ENCODE data around the gene STON2.

DNA sequence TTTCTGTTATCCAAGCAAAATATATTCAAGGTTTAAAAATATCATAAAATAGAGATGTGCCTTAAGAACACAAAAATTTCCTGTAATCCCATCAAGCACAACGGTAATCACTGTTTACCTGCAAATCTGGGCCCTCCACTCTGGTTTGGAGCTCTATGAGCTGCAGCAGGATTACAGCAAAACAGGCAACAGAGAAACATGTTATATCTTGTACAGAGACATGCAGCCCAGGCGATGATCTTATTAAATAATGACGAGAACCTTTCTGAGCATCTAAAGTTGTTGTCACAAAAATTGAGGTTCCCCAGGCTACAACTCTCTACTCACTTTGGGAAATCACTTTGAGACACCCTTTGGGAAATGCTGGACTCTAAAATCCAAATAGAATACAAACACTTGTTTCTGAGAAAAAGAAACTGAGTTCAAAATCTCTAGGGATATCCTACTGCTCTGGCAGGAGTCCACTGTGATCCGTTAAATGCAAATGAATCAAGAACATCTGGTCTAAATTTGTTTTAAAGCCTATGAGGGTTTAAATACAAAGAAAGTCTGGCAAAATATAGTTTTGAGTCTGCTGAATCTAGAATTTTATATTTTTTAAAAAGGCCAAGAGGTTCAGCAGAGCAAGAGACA is 36.3 kb downstream of the STON2 start:
- TF ChIP-seq JUN (IDR thresholded peaks at IDR 0.05) (no peak), CBX8 (IDR thresholded peaks at IDR 0.05) (no peak), ZSCAN20 (CRISPR knock-in tag; IDR thresholded peaks at IDR 0.05) (no peak)
- TF ChIP-seq, protein P1, sequence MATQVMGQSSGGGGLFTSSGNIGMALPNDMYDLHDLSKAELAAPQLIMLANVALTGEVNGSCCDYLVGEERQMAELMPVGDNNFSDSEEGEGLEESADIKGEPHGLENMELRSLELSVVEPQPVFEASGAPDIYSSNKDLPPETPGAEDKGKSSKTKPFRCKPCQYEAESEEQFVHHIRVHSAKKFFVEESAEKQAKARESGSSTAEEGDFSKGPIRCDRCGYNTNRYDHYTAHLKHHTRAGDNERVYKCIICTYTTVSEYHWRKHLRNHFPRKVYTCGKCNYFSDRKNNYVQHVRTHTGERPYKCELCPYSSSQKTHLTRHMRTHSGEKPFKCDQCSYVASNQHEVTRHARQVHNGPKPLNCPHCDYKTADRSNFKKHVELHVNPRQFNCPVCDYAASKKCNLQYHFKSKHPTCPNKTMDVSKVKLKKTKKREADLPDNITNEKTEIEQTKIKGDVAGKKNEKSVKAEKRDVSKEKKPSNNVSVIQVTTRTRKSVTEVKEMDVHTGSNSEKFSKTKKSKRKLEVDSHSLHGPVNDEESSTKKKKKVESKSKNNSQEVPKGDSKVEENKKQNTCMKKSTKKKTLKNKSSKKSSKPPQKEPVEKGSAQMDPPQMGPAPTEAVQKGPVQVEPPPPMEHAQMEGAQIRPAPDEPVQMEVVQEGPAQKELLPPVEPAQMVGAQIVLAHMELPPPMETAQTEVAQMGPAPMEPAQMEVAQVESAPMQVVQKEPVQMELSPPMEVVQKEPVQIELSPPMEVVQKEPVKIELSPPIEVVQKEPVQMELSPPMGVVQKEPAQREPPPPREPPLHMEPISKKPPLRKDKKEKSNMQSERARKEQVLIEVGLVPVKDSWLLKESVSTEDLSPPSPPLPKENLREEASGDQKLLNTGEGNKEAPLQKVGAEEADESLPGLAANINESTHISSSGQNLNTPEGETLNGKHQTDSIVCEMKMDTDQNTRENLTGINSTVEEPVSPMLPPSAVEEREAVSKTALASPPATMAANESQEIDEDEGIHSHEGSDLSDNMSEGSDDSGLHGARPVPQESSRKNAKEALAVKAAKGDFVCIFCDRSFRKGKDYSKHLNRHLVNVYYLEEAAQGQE (IDR thresholded peaks at IDR 0.05): no peak
- TF ChIP-seq, protein P2, sequence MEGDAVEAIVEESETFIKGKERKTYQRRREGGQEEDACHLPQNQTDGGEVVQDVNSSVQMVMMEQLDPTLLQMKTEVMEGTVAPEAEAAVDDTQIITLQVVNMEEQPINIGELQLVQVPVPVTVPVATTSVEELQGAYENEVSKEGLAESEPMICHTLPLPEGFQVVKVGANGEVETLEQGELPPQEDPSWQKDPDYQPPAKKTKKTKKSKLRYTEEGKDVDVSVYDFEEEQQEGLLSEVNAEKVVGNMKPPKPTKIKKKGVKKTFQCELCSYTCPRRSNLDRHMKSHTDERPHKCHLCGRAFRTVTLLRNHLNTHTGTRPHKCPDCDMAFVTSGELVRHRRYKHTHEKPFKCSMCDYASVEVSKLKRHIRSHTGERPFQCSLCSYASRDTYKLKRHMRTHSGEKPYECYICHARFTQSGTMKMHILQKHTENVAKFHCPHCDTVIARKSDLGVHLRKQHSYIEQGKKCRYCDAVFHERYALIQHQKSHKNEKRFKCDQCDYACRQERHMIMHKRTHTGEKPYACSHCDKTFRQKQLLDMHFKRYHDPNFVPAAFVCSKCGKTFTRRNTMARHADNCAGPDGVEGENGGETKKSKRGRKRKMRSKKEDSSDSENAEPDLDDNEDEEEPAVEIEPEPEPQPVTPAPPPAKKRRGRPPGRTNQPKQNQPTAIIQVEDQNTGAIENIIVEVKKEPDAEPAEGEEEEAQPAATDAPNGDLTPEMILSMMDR (IDR thresholded peaks at IDR 0.05): no peak

Measured in A549 (cell line).